ENCODE data around the gene PALLD.

Gene PALLD

DNA sequence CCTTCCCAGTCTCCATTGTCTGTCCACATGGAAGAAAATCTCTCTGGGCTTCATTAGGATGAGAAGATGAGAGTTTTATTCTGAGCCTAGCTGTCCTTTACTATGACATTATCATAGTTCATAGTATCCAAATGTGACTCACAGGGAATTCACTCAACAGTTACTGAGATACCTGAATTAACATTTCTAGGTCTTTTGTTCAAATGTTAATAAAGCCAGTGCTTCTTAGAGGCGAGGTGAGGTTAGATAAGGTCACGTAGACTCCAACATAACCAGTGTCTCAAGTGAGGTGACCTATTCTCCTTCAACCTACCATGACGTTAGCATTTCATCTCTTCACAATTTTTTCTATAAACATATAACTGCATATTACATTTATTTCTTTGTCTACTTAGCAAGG, 67.2 kb downstream of the PALLD start:
- H3K27ac ChIP-seq: no peak overlapping the region
- TF ChIP-seq, protein P1, sequence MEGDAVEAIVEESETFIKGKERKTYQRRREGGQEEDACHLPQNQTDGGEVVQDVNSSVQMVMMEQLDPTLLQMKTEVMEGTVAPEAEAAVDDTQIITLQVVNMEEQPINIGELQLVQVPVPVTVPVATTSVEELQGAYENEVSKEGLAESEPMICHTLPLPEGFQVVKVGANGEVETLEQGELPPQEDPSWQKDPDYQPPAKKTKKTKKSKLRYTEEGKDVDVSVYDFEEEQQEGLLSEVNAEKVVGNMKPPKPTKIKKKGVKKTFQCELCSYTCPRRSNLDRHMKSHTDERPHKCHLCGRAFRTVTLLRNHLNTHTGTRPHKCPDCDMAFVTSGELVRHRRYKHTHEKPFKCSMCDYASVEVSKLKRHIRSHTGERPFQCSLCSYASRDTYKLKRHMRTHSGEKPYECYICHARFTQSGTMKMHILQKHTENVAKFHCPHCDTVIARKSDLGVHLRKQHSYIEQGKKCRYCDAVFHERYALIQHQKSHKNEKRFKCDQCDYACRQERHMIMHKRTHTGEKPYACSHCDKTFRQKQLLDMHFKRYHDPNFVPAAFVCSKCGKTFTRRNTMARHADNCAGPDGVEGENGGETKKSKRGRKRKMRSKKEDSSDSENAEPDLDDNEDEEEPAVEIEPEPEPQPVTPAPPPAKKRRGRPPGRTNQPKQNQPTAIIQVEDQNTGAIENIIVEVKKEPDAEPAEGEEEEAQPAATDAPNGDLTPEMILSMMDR (IDR thresholded peaks at IDR 0.05; ENCODE audit: low read depth, low read length): no peak
- no peaks in the 10 kb centered on the region for H3K9me3 ChIP-seq (ENCODE audit: severe bottlenecking)
- no peak for DNase-seq
- no peaks in the 10 kb centered on the region for H3K36me3 ChIP-seq
- H3K27me3 ChIP-seq (ENCODE audit: insufficient read depth, low read depth, severe bottlenecking): no peaks in the 10 kb centered on the region
- H3K4me3 ChIP-seq (ENCODE audit: low read depth, low read length): no peak overlapping the region

DNA sequence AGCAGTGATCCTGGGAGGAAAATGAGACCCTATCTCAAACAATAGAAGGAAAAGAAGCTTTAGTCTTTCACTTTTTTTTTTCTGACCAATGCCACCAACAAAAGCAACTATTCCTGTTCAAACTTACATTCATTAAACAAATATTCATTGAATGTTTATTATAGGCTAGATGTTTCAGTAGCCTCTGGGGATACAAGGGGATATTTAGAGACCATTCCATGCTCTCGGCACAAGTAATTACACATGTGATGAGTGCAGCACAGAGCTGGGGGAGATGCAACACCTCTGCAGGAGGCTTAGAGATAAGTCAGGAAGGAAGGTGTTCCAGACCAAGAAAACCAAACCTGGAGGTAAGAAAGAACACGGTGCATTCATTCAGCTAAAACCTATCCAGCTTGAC, 68.3 kb downstream of the PALLD start:
- TF ChIP-seq, protein P1 (IDR thresholded peaks at IDR 0.05; ENCODE audit: low read depth, low read length): no peak

DNA sequence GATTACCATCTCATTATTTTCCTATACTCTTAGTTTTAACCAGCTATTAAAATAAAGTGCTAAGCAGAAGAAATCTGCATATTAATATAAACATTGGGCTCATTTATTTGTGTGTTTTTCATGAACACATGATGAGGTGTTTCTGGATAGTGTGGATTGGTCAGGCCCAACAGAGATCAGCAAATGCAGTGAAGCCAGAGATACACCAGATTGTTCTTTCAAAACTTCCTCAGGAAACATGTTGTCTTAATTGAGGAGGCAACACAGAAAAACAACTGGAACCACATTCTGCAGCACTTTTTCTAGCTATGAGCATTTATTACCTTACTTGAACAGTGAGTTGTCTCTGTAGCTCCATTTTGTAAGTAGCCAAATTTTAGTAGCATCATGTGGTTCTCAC, 69.9 kb downstream of the PALLD start:
- H3K9me3 ChIP-seq (ENCODE audit: severe bottlenecking): no peaks in the 10 kb centered on the region
- no peak for DNase-seq
- no peak overlapping the region for H3K27ac ChIP-seq
- no peak overlapping the region for H3K4me3 ChIP-seq (ENCODE audit: low read depth, low read length)
- H3K27me3 ChIP-seq (ENCODE audit: insufficient read depth, low read depth, severe bottlenecking): no peaks in the 10 kb centered on the region
- TF ChIP-seq, protein P1 (IDR thresholded peaks at IDR 0.05; ENCODE audit: low read depth, low read length): no peak
- H3K36me3 ChIP-seq: no peaks in the 10 kb centered on the region

More for the DNA sequence above, 68.3 kb downstream of the PALLD start:
- no peaks in the 10 kb centered on the region for H3K9me3 ChIP-seq (ENCODE audit: severe bottlenecking)
- H3K27me3 ChIP-seq (ENCODE audit: insufficient read depth, low read depth, severe bottlenecking): no peaks in the 10 kb centered on the region
- no peak overlapping the region for H3K27ac ChIP-seq
- DNase-seq: no peak
- H3K36me3 ChIP-seq: no peaks in the 10 kb centered on the region
- no peak overlapping the region for H3K4me3 ChIP-seq (ENCODE audit: low read depth, low read length)

DNA sequence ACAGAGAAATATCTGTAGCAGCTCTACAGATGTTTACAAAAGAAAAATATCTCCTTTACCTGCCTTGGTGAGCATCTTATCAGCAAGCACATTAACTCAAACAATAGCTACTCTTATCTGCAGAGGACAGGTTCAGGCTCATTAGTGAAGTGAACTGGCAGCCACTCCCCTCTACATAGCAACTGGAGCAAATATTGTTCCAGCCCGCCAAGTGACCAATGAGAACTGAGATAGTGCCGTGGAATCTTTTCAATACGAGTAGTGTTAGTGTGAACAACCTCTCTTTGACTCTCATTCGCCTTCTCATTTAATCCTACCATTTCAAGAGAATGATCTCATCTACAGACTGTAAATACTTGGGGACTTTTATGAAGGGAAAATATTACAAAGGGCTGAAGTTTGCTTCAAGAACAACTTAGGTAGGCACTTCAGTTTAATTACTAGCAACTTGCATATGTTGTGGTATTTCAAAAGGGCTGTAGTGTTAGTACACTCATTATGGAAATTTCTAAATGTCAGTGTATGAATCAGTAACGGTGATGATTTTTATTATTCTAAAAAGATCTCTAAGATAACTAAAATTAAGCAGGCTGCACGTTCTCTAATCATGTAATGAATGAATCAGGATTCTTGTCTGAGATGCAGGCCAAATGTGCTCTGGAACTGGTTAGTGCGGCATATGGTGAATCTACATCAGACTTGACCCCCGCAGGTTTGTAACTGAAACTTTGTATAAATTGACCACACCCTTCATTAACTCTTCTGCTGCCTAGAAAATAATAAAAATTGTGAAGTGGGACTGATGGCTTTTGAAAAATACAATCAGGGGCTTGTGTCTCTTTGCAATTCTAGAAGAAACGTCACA, 72.4 kb downstream of the PALLD start:
- TF ChIP-seq, protein P1 (IDR thresholded peaks at IDR 0.05; ENCODE audit: low read depth, low read length): no peak
- H3K27ac ChIP-seq: no peak overlapping the region
- no peak overlapping the region for H3K4me3 ChIP-seq (ENCODE audit: low read depth, low read length)
- no peaks in the 10 kb centered on the region for H3K9me3 ChIP-seq (ENCODE audit: severe bottlenecking)
- H3K27me3 ChIP-seq (ENCODE audit: insufficient read depth, low read depth, severe bottlenecking): no peaks in the 10 kb centered on the region
- DNase-seq: no peak
- no peaks in the 10 kb centered on the region for H3K36me3 ChIP-seq

DNA sequence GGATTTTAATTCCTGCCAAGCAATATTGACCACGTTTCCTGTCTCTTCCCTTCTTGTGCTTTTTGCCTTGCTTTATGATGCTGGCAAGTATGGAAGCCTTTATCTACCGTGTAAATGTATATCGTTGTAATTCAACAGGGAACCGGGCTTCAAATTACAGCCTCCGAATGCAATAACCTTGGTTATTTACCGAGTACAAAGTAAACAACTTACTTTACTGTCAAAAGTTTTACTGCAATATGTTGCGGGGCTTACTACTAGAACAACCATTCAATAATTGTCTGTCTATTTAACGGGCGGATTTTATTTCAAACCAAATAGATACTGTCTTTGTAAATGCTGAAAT, 73.1 kb downstream of the PALLD start:
- no peak for DNase-seq
- TF ChIP-seq, protein P1 (IDR thresholded peaks at IDR 0.05; ENCODE audit: low read depth, low read length): no peak
- H3K27ac ChIP-seq: no peak overlapping the region
- H3K4me3 ChIP-seq (ENCODE audit: low read depth, low read length): no peak overlapping the region
- H3K36me3 ChIP-seq: no peaks in the 10 kb centered on the region
- no peaks in the 10 kb centered on the region for H3K27me3 ChIP-seq (ENCODE audit: insufficient read depth, low read depth, severe bottlenecking)
- no peaks in the 10 kb centered on the region for H3K9me3 ChIP-seq (ENCODE audit: severe bottlenecking)

DNA sequence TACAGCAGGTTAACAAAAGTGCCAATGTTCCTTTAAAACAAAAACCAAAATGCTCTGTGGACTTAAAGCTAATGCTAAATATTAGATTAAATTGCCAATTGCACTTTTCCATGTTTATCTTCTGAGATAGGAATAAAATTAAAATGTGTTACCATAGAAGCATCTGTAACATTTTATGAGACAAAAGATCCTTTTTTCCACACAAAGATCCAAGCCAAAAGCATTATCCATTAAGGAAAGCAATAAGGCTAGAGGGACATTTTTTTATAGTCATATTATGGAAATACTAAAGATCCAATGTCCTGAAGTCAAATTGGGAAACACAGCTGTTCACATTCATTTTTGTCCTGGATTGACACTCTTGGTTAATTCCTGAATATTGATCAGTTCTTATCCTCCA, 73.6 kb downstream of the PALLD start:
- TF ChIP-seq, protein P1 (IDR thresholded peaks at IDR 0.05; ENCODE audit: low read depth, low read length): no peak
- H3K9me3 ChIP-seq (ENCODE audit: severe bottlenecking): no peaks in the 10 kb centered on the region
- H3K27me3 ChIP-seq (ENCODE audit: insufficient read depth, low read depth, severe bottlenecking): no peaks in the 10 kb centered on the region
- DNase-seq: no peak
- no peaks in the 10 kb centered on the region for H3K36me3 ChIP-seq
- H3K27ac ChIP-seq: no peak overlapping the region
- H3K4me3 ChIP-seq (ENCODE audit: low read depth, low read length): no peak overlapping the region

All from WERI-Rb-1 (cell line).